AG08395 (cell line): ENCODE data around the gene STPG3.
"Not testable (repeated sequence)": the region's sequence is repeated elsewhere in the genome, so short reads cannot be mapped to it uniquely, and the experiment has no call there.

Experiments
- DNase-seq: peaks from one replicate; pipeline ENCODE4 v3.0.0; 2012; ENCODE audit warnings: mixed read lengths, low spot score

STPG3 gene

DNA sequence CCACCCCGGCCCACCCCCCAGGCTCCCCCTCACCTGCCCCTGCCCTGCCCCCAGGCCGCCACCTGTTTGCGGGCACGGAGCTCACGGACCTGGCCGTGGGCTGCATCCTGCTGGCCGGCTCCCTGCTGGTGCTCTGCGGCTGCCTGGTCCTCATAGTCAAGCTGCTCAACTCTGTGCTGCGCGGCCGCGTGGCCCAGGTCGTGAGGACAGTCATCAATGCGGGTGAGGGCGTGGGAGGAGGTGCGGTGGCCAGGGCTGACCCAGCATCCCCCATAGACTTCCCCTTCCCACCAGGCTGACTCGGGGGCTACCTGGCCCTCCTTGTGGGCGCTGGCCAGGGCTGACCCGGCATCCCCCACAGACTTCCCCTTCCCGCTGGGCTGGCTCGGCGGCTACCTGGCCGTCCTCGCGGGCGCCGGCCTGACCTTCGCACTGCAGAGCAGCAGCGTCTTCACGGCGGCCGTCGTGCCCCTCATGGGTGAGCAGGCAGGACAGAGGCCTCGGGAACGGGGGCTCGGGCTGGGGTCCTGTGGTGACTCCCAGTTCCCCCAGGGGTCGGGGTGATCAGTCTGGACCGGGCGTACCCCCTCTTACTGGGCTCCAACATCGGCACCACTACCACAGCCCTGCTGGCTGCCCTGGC, 16.9 kb upstream of the STPG3 start:
- DNase-seq = no peak

DNA sequence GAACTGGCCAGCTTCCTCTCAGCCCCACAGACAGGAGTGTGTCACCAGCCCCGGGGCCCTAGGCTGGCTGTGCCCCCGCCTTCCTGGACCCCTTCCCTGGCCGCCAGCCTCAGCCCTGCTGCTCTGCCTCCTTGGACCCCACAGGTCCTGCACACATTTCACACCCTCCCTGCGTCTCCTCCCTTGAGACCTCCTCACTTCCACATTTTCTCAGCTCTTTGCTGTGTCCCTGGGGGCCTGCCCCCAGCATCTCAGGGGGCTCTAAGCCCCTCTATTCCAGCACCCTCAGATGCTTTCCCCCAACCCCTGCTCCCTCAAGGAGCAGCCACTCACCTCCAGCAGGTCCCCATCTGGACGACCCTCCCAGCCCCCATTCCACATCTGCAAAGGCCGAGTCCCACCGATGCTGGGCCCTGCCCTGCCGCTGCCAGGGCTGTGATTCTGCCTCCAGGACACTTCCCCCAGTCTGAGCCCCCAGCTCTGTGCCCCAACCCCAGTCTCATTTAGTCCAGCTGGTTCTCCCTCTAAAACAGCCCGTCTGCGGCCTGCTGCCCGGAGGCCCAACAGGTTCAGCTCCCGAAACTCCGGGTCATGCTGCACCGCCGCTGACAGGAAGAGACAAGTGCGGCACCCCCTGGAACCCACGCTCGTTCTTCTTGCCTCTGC, 16.2 kb upstream of the STPG3 start:
- DNase-seq = no peak

- no peak for DNase-seq
Observed at GRCh38 chr9:137235424-137236237, 15.5 kb upstream of the STPG3 start.

DNA sequence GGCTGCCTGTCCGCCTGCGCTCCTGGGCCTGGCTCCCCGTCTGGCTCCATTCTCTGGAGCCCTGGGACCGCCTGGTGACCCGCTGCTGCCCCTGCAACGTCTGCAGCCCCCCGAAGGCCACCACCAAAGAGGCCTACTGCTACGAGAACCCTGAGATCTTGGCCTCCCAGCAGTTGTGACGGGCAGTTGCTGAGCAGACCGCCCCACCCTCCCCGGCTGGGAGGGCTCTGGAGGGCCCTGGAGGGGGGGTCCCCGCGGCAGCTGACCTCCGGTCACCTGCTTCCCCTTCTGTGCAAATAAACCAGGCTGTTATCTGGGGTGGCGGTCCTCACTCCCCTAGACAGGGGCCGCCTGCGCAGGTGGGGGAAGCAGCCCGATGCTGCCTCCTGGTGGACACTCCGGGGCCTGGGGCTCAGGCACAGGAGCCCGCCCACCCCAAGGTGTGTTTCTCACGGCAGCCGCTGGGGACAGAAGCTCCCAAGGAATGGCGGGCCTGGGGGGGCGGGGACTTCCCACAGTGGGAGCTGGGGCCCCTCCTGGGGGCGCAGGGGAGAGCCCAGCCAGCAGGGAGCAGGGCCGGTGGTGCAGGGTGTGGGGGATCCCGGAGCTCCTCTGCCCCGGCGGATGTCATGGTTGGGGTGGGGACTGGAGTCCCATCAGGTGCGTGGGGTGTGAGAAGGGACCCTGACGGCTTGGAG, 14.7 kb upstream of the STPG3 start:
- peak; percentile 91 for DNase-seq

DNA sequence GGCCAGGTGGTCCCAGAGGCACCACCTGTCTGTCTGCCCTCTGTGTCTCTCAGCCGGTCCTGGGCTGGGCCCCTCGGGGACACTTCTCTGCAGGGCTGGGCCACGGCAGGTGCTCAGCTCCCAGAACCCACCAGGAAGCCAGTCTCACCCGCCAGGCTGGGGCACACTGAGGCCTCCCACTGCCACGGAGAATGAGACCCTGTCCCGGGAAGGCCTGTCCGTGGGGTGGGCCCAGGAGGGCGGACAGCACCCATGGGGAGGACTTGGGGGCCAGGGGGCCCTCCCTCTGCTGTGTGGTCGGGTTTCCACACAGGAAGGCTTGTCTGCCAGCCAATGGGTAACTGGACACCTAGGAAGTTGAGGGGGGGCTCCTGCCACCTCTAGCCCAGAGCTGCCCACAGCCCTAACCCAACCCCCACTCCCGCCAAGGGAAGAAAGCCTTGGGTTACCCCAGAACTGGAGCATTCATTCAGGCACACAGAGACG, 14.1 kb upstream of the STPG3 start:
- DNase-seq = no peak

GRCh38 chr9:137237759-137238726, 13.0 kb upstream of the STPG3 start:
- DNase-seq = no peak

DNA sequence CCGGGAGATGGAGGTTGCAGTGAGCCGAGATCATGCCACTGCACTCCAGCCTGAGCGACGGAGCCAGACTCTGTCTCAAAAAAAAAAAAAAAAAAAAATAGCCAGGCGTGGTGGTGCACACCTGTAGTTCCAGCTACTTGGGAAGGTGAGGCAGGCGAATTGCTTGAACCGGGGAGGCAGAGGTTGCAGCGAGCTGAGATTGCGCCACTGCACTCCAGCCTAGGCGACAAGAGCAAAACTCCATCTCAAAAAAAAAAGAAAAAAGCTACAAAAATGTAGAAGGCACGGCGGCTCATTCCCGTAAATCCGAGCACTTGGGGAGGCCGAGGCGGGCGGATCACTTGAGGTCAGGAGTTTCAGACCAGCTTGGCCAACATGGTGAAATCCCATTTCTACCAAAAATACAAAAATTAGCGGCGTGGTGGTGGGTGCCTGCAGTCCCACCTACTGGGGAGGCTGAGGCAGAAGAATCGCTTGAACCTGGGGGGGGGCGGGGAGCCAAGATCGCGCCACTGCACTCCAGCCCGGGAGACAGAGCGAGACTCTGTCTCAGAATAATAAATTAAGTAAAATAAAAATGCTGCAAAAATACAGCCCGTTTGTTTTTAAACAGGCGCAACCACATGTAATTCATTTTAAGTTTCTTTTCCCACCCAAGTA, 11.4 kb upstream of the STPG3 start:
- not testable (repeated sequence) for DNase-seq

- peak; percentile 81 for DNase-seq
Observed at GRCh38 chr9:137240318-137240840, 10.7 kb upstream of the STPG3 start.

DNA sequence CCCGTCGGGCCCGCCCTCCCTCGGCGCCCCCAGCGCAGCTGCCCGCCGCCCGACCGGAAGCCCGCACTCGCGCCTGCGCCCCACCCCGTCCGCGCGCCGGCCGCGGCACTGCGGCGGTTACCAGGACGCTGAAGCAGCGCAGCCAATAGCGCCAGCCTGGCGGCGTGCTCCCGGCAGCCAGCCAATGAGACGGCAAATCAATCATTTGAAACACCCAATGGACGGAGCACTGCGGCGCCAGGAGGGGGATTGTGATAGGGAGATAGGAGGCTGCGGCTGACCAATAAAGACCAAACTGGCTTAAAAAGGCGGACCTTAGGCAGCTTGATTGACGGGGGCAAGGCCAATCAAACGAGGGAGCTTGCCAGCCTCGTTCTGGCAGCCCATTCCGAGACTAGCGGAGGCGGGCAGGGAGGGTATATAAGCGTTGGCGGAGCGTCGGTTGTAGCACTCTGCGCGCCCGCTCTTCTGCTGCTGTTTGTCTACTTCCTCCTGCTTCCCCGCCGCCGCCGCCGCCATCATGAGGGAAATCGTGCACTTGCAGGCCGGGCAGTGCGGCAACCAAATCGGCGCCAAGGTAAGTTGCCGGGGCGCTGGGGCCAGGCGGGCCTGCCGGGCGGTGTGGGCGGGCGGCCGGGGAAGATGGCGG, 10.1 kb upstream of the STPG3 start, which contains the start of gene TUBB4B:
Gene TUBB4B, plus strand, starts transcription at position 447 of the 649 bp plus-strand sequence. Its CDS starts 74 bp downstream, at position 521.
- DNase-seq = peak; percentile 100

GRCh38 chr9:137241490-137242268, 9.4 kb upstream of the STPG3 start:
- DNase-seq = peak; percentile 73

- DNase-seq = no peak
Observed at GRCh38 chr9:137242269-137243203, 8.6 kb upstream of the STPG3 start.

DNA sequence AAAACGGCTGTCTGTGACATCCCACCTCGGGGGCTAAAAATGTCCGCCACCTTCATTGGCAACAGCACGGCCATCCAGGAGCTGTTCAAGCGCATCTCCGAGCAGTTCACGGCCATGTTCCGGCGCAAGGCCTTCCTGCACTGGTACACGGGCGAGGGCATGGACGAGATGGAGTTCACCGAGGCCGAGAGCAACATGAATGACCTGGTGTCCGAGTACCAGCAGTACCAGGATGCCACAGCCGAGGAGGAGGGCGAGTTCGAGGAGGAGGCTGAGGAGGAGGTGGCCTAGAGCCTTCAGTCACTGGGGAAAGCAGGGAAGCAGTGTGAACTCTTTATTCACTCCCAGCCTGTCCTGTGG, 7.8 kb upstream of the STPG3 start:
- DNase-seq = not testable (repeated sequence)

DNA sequence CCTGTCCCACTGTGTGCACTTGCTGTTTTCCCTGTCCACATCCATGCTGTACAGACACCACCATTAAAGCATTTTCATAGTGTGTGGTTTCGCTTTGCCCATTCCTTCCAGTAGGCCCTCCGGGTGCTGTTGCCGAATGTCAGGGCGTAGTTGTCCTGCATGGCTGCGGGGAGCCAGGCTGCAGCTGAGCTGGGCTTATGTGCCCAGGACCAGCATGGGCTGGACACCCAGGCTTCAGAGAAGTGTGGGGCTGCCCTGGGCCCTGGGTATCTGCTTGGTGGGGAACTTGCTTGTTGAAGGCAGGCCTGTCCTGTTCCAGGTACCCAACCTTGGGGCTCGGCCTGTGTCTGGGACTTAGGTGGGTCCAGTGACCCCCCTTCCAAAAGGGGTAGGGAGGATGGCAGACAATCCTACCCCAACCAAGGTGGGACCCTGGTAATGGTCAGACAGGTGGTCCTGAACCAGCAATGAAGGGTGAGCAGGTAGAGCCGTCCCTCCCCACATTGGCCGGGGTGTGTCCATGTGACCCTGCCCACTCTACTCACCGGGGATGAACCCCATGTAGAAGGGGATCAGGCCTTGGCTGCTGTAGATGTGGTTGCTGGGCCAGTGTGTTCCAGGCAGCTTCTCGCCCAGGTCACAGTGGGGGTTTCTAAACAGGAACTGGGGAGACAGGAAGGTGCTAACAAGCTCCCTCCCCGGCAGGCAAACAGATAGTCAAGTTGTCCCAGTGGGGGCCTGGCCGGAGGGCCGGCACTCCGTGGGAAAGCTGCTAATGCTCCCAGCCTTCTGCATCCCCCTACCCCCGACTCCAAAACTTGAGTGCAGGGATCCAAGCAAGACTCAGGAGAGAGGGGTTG, 7.2 kb upstream of the STPG3 start:
- no peak for DNase-seq

GRCh38 chr9:137244486-137245449, 6.3 kb upstream of the STPG3 start:
- no peak for DNase-seq
